ENCODE measurements around the gene KLHL42. TPM values are rescaled to one million over a fixed set of nuclear protein-coding genes. Genes with fewer than 3 reads are reported as not detected.
A peak's percentile ranks its signal among the peaks of the same experiment; 100 is the strongest.
"Not testable (repeated sequence)": the region's sequence is repeated elsewhere in the genome, so short reads cannot be mapped to it uniquely, and the experiment has no call there.

The KLHL42 gene
- total RNA-seq, 1 experiment from 2014 or later, result 24.0 TPM

- in situ Hi-C loops (cut with HindIII; ENCODE audit: low pct_unique_long_range_greater_than_20kb, low sequenced_read_pairs), result no loop called here
- DNase-seq (ENCODE audit: low read depth, low spot score), result peak; percentile 23
Observed at GRCh38 chr12:27840229-27840999, 60.4 kb downstream of the KLHL42 start.

GRCh38 chr12:27841392-27841882 lies 61.4 kb downstream of the KLHL42 start:
- peak; percentile 55 for DNase-seq (ENCODE audit: low read depth, low spot score)

GRCh38 chr12:27843714-27844245 lies 63.7 kb downstream of the KLHL42 start:
- DNase-seq (ENCODE audit: low read depth, low spot score), result peak; percentile 26
- in situ Hi-C loops (cut with HindIII; ENCODE audit: low pct_unique_long_range_greater_than_20kb, low sequenced_read_pairs), result no loop called here

More at GRCh38 chr12:27841392-27841882, 61.4 kb downstream of the KLHL42 start:
- in situ Hi-C loops (cut with HindIII; ENCODE audit: low pct_unique_long_range_greater_than_20kb, low sequenced_read_pairs), result no loop called here

GRCh38 chr12:27844366-27845090 lies 64.5 kb downstream of the KLHL42 start:
- in situ Hi-C loops (cut with HindIII; ENCODE audit: low pct_unique_long_range_greater_than_20kb, low sequenced_read_pairs), result no loop called here
- no peak for DNase-seq (ENCODE audit: low read depth, low spot score)

GRCh38 chr12:27845187-27845586 lies 65.2 kb downstream of the KLHL42 start:
- in situ Hi-C loops (cut with HindIII; ENCODE audit: low pct_unique_long_range_greater_than_20kb, low sequenced_read_pairs), result no loop called here
- DNase-seq (ENCODE audit: low read depth, low spot score), result no peak

GRCh38 chr12:27845706-27846105 lies 65.7 kb downstream of the KLHL42 start:
- in situ Hi-C loops (cut with HindIII; ENCODE audit: low pct_unique_long_range_greater_than_20kb, low sequenced_read_pairs); DNase-seq (ENCODE audit: low read depth, low spot score): not testable (repeated sequence)

GRCh38 chr12:27847293-27847692 lies 67.3 kb downstream of the KLHL42 start:
- in situ Hi-C loops (cut with HindIII; ENCODE audit: low pct_unique_long_range_greater_than_20kb, low sequenced_read_pairs); DNase-seq (ENCODE audit: low read depth, low spot score): not testable (repeated sequence)

GRCh38 chr12:27851311-27851710 lies 71.3 kb downstream of the KLHL42 start:
- DNase-seq (ENCODE audit: low read depth, low spot score), result no peak
- in situ Hi-C loops (cut with HindIII; ENCODE audit: low pct_unique_long_range_greater_than_20kb, low sequenced_read_pairs), result no loop called here

- in situ Hi-C loops (cut with HindIII; ENCODE audit: low pct_unique_long_range_greater_than_20kb, low sequenced_read_pairs), result no loop called here
- DNase-seq (ENCODE audit: low read depth, low spot score), result no peak
Observed at GRCh38 chr12:27852117-27852516, 72.1 kb downstream of the KLHL42 start.

Small RNAs within 50 kb of the gene (small RNA-seq; reads per million reads assigned to genes)
- gene RF00019 (0 reads per million in 2 experiments), gene RF02271 (0 reads per million in 2 experiments)

Other genes starting within 250 kb of the KLHL42 start
- gene REP15, start 83.8 kb upstream of the KLHL42 start, total RNA-seq (2014; rRNA removed; shearing (Covaris generic)), result 0.13 and 1.4 TPM in 2 replicates
- 95.4 and 106 TPM in 2 replicates for gene MRPS35, start 69.4 kb upstream of the KLHL42 start, total RNA-seq (2014; rRNA removed; shearing (Covaris generic))
- gene MANSC4, start within 50 bp of the KLHL42 start, total RNA-seq (2014; rRNA removed; shearing (Covaris generic)), result 0.37 TPM in 1 of 2 replicates, not detected in the other
- gene PTHLH, start 192.5 kb downstream of the KLHL42 start, total RNA-seq (2014; rRNA removed; shearing (Covaris generic)), result 0.16 and 0.37 TPM in 2 replicates

Measured in SK-MEL-5 (cell line).